HG02678 (cell line): ENCODE measurements around the gene ATP4A.

ENCODE experiments used
- ATAC-seq: cut with Tn5 transposase; IDR thresholded peaks from one replicate; pipeline ENCODE4 v1.9.1; 2021; ENCODE audit warnings: mild to moderate bottlenecking, moderate library complexity; ENCODE audit not compliant: unreplicated experiment

The ATP4A gene

DNA sequence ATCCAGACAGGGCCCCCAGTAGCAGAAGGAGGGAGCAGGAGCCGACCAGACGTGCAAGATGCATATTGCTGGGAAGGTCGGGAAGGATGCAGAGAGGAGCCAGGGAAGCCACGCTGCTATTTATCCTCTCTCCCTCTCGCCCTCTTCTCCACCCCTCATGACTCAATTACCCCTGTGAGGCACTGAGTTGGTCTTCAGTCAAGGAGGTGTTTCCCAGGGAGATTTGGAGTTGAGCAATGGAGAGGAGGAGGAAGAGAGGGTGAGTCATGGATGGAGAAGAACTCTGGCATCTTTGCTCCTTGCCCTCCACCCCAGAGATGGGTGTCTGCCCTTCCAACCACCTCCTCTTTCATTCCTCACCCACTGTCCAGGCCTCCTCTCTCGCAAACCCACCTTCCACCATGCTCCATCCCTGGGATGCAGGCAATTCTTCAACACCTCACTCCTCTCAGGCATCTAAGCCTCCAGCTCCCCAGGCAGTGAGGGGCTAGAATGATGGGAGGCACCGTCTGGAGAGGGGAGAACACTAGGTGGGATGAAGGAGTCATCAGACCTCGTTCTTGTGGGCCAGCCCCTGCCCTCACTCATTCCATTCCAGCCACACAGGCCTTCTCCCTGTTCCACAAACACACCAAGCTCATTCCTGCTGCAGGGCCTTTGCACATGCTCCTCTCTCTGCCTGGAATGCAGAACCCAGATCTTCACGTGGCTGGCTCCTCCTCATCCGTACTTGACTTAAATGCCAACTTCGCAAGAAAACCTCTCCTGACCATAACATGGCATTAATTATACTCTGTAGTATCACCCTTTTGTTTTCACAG, 35.0 kb downstream of the ATP4A start, which contains the start of gene SBSN:
TSS of gene SBSN (minus strand) at position 94 of the 821 bp plus-strand sequence. CDS start at position 64, 30 bp downstream.
- no peak for ATAC-seq

DNA sequence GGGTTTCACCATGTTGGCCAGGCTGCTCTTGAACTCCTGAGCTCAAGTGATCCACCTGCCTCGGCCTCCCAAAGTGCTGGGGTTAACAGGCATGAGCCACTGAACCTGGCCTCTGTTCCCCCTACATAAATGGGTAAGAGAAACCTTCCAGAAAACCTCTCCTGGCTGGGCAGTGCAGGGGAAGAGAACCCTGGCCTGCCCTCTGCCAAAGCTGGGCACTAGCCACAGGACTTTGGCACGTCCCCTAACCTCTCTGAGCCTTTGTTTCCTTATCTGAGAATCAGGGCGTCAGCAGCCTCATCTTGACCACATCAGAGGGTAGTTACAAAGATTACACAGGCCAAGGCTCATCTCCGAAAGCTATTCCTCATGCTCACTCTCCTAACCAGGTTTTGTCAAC, 37.6 kb downstream of the ATP4A start:
- ATAC-seq = no peak

DNA sequence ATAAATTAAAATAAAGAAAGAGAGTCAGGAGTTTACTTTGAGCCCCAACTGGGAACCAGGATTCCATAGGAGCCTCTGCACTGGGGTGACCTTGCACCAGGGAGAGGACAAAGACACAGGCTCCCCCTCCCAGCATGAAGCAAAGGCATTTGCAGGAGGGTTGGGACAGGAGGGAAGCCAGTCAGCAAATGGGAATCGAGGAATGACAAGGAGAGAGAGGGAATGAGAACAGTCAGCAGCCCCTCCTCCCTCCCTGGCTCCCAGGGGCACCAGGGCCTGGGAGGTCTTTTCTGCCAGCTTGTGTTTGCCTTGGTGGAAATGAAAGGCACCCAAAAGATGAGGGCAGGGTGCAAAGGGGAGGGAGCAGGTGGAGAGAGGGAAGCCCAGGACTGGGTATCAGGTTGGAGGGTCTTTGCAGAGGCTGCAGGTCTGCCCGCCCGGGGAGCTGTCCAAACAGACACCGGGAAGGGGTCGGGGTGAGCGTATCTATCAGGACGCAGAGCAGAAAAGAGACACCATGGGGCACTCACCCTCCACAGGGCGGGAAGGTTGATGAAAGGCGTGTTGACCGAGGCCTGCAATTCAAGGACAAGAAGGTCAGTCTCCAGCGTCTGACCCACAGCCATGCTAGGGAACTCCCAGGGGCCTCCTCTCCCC, 39.1 kb downstream of the ATP4A start:
- no peak for ATAC-seq

DNA sequence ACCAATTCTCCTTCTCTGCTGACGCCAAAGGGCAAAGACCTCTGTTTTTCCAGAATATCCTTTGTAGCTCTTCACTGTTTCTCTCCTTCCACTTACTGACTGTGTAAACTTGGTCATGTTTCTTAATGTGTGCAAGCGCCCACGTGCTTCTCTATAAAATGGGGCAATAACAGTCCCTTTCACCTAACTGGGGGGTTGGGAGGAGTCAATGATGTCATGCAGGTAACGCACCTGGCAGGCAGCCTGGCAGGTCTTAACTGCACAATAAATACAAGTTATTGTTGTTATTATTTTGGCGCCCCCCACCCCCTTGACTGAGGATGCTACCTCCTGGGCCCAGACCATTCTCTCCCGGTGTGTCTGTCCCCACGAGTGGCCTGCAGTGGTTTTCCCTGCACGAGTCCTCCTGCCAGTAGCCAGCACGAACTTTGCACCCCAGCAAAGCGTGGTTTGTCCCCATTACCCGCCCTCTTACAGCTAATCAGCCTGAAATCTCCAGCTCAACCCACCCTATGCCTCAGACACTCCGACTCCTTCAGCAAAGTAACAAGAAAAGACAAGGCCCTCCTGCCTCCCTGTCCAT, 40.6 kb downstream of the ATP4A start:
- ATAC-seq = no peak

DNA sequence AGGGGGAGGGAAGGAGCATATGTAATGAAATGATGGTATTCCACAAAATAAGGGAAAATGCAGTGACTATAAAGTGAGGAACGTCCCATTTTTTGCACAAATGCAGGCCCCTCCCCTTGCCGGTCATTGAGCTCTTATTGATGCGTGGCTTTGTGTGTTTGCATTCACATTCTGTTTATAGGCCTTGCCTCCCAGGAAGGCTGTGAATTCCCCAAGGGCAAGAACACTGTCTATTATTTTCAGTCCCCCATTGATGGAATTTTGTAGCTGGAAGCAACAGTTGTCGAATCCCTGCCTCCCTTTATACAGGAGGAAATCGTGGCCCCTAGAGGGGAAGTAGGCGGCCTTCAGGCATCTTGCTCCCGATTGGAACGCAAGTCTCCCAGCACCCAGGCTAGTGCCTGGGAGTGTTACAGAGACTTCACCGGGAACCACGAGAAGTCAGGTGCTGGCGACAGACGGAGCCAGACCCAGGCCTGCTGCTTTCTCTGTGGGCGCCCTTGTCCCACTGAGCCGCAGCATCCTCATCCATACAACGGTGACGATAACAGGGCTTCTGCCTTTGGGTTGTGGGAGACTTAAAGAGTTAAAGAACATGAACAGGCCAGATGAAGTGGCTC, 42.2 kb downstream of the ATP4A start:
- ATAC-seq = no peak

DNA sequence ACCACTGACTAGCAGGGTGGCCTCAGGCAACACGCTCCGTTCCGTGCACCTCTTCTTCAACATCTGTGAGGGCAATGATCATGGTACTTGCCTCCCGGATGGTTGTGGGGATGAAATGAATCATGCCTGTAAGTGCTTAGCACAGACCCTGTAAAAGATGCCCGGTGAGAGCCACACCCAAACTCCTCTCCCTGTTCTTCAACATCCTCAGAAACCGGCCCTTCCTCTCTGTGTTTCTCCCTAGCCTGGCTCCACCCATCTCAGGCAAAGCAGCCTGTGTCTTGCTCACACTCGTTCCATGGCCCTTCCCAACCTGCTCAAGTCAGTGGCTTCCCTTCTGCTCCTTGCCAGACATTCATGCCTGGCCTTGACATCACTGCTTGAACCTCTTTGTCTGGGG, 44.2 kb downstream of the ATP4A start:
- no peak for ATAC-seq

DNA sequence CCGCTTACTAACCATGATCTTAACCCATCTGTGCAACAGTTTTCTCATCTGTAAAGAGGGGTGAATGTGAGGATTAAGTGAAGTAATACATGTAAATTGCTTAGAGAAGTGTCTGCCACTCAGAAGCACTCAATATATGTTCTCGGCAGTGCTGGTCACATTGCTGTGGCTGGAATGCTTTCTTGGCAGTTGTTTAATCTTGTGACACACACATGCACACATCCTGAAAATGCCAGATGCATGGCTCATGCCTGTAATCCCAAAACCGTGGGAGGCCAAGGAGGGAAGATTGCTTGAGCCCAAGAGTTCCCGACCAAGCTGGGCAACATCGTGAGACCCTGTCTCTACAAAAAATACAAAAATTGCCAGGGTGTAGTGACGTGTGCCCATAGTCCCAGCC, 45.1 kb downstream of the ATP4A start:
- ATAC-seq = no peak

DNA sequence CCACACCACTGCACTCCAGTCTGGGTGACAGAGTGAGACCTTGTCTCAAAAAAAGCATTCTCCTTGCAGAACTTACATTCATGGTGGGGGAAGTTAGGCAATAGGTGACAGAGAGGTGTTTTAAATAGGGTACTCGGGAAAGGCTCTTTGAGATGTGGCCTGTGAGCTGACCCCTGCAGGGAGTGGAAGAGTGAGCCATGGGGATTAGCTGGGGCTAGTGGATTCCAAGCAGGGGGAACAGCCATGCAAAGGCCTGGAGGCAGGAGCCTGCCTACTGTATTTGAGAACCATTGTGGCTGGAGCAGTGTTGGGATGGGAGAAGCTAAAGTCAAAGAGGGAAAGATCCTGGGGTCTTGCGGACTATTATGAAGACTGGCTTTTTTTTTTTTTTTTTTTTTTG, 46.1 kb downstream of the ATP4A start:
- ATAC-seq = no peak

DNA sequence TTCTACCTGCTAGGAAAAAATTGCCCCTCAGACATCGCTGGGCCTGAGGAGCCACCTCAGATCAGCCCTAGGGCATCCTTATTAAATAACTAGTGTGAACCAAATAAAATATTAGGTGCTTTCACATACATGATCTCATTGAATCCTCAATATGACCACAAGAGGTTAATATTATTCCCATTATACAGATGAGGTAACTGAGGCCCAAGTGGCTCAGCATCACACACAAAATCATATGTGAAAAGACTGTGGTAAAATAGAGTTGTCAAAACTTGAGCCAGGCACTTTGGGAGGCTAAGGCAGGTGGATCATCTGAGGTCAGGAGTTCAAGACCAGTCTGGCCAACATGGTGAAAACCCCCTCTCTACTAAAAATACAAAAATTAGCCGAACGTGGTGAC, 47.1 kb downstream of the ATP4A start:
- no peak for ATAC-seq

DNA sequence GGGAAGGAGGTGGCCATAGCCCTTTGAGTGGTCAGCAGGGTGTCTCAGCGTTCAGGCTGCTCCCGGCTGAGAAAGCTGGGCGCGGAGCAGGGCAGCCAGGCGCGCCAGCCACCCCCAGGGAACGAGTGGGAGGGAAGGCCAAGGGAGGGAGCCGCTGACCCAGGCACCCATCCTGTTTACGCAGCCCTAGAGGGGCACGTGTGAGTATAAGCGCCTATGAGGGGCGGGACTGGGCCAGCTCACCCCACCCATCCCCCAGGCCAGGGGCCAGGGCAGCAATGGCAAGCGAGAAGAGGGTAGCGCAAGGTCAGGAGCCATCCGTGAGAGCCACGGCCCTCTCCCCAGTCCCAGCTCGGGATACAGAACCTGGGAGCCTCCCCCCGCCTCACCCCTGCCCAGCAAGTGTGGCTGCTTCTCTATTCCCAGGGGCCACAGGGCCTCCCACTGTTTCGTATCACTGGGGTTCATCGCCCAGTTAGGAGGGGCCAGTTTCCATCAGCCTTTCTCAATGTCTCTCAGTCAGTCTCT, 49.1 kb downstream of the ATP4A start:
- no peak for ATAC-seq

DNA sequence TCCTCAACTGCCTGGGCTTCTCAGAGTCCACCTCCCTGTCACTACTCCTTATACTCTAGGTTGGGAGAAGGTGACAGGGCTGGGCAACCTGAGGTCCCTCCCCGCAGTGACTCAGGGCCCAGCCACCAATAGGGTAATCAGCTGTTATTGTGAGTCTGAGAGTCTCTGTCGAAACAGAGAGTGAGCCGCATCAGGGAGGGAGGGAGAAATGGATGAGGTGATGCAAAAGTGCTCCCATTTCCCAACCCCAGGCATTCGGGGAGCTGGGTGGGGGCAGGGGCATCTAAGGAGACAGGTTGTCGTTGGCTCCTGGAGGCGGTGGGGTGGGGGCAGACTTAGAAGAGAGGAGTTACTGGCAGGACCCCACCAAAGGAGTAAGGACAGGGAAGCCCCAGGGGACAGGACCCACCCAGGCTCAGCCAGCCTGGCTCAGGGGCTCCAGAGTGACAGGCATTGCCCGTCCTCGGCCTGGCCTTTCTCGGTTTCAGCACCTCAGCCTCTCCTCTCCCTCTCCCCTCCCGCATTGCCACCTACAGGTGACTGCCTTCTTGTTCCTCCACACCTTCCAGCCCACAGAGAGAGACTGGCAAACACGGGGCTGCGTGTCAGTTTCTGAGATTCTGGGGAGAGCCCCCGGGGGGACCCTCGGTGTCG, 49.7 kb downstream of the ATP4A start, which contains the start of gene DMKN:
TSS of gene DMKN (minus strand) at position 22 of the 654 bp plus-strand sequence. CDS start 174 bp downstream, outside the sequence.
- no peak for ATAC-seq

DNA sequence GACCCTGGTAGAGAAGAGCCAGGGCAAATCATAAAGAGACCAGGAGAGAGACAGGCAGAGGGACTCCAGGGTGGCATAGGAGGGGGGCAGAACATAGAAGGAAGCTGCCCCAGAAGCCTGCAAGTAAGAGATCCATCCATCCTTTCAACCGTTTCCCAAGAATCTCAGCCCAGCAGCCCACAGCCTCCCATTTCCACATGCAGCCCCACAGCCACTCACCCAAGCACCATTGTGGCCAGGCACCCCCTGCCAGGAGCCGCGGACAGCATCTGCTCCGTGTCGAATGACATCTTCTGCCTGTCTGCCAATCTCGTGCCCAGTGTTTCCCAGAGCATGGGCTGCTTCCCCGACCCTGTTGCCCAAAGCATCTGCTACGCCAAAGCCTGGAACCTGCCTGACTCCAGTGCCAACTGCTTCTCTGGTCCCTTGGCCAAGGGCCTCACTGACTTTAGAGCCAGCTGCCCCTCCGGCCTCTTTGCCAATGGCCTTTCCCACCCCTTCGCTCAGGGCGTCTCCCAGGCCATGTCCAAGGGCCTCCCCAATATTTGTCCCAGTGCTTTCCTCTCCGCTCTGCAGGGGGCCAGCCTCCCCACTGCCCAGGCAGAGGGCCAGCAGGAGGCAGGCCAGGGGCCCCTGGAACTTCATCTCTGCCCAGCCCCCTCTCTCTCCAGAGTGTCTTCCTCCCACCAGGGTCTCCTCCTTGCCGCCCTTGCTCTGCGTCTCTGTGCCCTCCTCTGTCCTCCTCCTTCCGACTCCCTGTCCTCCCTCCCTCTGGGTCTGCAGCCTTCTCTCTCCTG, 50.4 kb downstream of the ATP4A start:
- ATAC-seq = no peak

DNA sequence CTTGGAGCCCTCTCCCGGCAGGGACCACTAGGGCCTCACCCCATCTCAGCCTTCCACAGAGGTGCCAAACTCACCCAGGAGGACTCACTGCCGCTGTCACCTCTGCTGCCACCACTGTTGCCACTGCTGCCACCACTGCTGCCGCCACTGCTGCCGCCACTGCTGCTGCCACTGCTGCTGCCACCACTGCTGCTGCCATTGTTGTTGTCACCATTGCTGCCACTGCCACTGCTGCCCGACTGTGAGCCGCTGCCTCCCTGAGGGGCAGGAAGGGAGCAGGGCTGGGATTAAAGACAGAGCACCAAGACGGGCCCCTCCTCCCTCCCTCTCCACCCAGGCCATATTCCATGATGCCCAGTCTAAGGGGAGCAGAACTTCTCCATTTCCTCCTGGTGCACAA, 52.1 kb downstream of the ATP4A start:
- ATAC-seq = no peak

DNA sequence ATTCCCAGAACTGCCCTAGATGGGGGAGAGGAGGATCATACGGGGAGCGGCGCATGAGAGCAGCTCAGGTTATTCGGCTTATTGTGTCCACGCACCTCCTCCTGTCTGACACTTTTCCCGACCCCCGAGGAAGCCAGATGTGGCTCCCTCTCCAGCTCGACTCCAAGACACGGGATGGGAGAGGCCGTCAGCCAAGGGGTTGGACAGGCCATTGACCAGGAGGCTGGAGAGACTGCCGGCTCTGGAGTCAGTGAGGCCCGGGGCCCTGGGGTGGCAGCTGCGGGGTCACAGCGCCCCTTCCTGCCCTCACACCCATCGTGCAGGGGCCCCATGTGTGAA, 52.9 kb downstream of the ATP4A start:
- no peak for ATAC-seq

DNA sequence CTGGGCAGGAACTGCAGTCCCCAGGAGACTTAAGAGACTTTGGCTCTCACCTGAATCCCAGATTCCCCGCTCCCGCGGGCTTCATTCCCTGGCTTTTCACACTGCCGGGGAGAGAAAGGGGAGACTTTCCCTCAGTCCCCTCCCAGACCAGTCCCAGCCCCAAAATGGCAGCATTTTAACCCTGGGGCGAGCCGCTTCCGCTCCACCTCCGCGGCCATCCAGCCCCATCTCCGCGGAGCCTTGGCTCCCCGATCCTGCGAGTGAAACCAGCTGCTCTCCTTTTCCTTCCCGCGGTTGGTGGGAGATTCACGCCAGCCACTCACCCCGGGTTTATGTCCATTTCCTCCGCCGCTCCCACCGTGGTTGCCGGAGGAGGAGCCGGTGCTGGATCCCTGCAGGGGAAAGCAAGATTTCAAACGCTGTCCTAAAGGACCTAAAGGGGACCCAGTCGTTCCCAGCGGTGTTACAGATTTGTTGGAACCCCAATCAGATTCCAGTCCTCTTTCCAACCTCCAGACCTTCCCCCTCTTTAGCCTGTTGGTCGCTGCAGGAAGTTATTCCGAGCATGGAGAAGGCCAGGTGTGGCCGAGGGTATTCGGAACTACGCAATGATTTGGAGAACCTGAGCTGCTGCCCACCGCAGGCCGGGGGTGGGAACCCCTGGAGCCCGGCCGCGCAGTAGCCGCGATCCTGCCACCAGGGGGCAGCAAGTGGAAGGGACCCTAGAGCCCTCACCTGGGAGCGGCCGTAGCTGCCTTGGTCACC, 53.4 kb downstream of the ATP4A start:
- no peak for ATAC-seq

DNA sequence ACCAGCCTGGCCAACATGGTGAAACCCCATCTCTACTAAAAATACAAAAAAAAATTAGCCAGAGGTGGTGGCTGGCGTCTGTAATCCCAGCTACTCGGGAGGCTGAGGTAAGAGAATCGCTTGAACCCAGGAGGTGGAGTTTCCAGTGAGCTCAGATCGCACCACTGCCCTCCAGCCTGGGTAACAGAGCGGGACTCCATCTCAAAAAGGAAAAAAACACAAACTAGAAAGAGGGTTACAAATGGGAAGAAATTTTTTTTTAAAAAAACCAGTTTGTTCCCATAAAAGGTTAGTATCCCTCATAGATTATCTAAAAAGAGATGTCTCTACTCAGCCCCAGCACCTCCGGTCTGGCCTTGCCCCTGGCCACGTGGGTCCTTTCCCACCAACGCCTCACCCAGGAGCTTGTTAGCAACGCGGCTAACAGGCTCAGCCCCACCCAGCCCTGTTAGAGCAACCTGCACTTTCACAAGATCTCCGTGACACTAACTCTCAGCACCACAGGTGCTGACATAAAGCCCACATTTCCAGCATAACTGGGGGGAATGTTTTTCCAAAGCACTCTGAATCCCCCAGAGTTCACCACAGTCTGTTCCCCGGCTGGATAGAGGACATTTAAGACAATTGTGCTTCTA, 54.3 kb downstream of the ATP4A start:
- ATAC-seq = no peak

DNA sequence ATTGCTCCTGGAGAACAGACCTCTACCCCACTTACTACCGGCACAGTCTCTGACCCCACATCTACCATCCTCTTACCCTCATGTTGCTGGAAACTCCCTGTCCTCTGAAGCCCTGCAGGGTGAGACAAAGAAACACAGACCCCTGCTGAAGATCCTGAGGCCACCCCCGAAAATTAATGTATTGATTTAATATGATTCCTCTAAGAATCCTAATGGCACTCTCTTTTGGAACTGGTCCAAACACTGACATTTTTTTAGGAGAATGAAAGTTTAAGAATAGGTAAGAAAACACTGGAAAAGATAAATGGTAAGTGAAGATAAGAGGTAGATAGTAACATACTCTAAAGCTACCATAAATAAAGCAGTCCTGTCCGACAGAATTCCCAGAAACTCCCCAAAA, 55.3 kb downstream of the ATP4A start:
- ATAC-seq = no peak

DNA sequence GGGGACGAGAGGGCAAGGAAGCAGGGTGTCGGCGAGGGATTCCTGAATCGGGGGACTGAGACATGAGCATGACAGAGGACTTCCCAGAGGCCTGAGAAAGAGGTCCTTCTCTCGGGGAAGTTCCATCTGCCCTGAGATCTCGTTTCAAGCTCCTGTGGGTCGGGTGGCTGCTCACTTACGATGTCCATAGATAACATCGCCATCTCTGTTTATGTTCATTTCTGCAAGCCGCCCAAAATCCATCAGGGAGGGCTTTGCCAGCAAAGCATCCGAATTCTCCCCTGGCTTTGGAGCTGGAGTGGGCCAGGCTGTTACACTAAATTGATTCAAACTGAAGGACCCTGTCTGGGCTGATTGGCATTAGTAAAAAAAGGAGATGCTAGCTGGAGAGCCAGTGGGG, 55.9 kb downstream of the ATP4A start:
- no peak for ATAC-seq

DNA sequence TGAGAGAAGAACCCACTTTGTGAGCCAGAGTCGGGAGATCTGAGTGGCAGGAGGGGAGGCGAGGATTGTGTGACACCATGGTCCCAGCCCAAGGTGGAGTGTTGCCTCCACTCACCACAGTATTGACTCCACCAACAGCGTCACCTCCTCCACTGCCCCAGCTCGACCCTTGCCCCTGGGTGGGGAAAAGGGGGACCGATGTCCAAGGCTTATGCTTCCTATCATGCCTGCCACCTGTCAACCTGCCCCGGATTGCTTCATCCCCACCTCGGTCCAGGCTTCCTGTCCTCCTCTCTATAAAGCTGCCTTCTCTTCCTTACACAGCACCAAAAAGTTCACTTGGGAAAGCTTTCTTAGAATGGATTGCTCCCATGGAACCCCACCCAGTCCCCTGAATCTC, 57.4 kb downstream of the ATP4A start:
- no peak for ATAC-seq
